Kasumi-1 (cell line): ENCODE data around the gene FAM221B.

Experiments used
- DNase-seq, 2 experiments: peaks; one replicate each; lab custom pipeline; 2025; lab: John Stamatoyannopoulos, UW

The FAM221B gene

GRCh38 chr9:35791297-35791921 lies 37.1 kb downstream of the FAM221B start, which contains the start of gene NPR2:
TSS of gene NPR2 (plus strand) at chr9:35791591. CDS start at chr9:35792409, 818 bp downstream.
- DNase-seq: no peak

- DNase-seq: peak; percentile 66 to 83
Observed at GRCh38 chr9:35790385-35791296, 37.9 kb downstream of the FAM221B start.

DNA sequence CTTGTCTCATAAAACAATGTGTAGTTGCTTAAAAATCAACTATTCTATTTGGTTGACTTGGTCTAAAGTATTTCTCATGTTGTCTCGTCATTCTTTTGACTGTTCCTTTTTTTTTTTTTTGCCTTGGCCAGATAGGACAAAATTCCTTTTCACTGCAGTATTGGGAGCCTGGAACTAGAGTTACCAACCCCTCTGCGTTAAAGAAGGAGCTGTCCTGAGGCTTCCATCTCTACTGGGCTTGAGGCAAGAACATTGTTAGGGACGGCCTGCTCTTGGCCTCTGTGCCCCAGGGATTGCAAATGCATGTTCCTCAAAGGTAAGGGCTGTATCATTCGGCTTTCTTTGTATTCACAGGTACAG lies 38.5 kb downstream of the FAM221B start:
- no peak for DNase-seq

DNA sequence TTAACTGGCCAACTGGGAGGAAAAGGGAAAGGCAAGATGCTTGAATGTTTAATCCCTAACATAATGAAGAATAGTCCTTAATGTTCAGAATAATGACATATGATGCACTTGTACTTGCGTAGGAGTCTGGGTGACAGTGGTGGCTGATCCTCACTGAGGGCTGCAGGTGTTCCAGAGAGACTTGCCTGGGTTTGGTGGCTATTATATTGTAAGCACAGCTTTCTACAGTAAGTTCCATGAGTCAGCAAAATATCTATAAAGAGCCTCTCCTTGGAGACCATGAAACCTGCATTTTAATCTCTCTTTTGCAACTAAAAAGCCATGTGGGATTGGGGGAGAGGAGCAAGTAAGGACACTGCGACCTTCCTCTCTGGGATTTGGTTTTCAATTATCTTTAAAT lies 39.0 kb downstream of the FAM221B start:
- DNase-seq: no peak

- no peak for DNase-seq
Observed at GRCh38 chr9:35783418-35783817, 45.1 kb downstream of the FAM221B start.

GRCh38 chr9:35781066-35781465 lies 47.5 kb downstream of the FAM221B start:
- DNase-seq: no peak

DNA sequence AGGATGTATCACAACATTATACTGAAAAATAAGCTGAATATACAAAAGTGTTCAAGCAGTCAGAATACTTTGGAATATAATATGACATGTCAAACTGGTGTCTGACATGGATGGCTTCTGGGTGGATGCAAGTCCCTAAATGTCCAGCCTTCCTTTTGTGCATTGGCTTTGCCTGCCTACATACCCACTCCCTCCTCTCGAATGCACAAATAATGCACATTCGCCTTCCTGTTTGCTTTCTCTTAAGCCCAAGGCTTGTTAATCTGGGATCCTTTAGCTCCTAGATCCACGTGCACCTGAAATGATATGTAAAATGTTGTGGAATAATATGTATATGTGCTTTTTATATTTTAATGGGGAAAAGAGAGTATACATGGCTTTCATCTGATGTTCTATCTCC lies 50.0 kb downstream of the FAM221B start:
- no peak for DNase-seq

DNA sequence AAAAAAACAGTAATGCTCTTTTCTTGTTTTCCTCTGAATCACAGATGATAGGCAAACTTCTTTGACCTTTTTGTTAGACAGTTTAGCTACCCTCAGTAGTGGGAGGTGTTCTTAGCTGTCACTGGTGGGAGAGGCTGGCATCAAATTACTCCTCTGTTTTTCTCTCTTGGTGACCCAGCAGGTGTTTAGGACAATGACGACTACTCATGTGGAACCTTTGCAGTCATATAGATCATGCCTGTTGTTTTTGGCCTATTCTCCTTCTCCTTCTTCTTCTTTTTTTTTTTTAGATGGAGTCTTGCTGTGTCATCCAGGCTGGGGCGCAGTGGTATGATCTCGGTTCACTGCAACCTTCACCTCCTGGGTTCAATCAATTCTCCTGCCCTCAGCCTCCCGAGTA lies 52.5 kb downstream of the FAM221B start:
- no peak for DNase-seq

- DNase-seq: peak; percentile 74 to 76
Observed at GRCh38 chr9:35774907-35775635, 53.5 kb downstream of the FAM221B start.

GRCh38 chr9:35771943-35772342 lies 56.6 kb downstream of the FAM221B start:
- no peak for DNase-seq

GRCh38 chr9:35771534-35771933 lies 57.0 kb downstream of the FAM221B start:
- DNase-seq: no peak

- no peak for DNase-seq
Observed at GRCh38 chr9:35771075-35771433, 57.5 kb downstream of the FAM221B start.

- no peak for DNase-seq
Observed at GRCh38 chr9:35769763-35770162, 58.8 kb downstream of the FAM221B start.

DNA sequence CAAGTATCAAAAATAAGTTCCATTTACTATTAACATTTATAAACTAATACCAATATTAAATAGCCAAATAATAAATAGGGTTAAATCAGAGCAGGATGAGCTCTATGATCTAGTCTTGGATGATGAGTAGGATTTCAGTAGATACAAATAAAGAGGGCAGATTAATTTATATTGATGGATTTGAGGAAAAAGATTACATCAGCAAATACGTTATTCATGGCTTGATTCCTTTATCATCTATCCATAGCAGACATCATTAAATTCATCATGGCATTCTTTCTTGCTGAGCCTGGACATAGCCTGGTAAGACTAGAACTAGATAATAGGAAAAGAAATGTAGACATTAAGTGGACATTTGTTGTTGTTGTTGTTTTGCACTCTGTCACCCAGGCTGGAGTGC lies 61.1 kb downstream of the FAM221B start:
- DNase-seq: no peak

DNA sequence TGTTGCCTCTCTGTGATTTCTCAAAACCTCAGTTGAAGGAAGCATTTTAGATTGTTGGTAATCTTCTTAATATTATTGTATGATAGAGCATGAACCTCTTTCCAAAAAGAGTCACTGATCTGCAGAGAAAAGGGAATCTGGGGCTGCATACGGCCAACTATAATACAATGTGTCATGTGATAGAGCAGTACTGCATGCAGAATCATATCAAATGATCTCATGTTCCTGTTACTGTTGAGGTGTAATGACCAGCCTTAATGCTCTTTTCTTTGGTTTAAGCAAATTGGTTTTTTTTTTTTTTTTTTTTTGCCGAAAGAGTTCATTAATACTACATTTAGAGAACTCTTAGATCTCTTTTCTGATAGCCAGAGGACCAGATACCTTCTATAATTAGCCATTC lies 61.5 kb downstream of the FAM221B start:
- no peak for DNase-seq
